Forelimb muscle (tissue), 1 donor: ENCODE data around the gene FBXL7. TPM values are rescaled to one million over a fixed set of nuclear protein-coding genes. Genes with fewer than 3 reads are reported as not detected.

Experiments
- DNase-seq: peaks from one replicate; pipeline ENCODE4 v3.0.0-alpha.2; 2013; ENCODE audit warnings: low read depth
- polyA plus RNA-seq: library from polyadenylated mRNA; unstranded; fragments of 120-200 nt; gene quantifications from one replicate; pipeline ENCODE4 v1.2.1, GENCODE V29; 2013; ENCODE audit not compliant: insufficient read length

FBXL7 gene
- 20.0 TPM for polyA plus RNA-seq

DNA sequence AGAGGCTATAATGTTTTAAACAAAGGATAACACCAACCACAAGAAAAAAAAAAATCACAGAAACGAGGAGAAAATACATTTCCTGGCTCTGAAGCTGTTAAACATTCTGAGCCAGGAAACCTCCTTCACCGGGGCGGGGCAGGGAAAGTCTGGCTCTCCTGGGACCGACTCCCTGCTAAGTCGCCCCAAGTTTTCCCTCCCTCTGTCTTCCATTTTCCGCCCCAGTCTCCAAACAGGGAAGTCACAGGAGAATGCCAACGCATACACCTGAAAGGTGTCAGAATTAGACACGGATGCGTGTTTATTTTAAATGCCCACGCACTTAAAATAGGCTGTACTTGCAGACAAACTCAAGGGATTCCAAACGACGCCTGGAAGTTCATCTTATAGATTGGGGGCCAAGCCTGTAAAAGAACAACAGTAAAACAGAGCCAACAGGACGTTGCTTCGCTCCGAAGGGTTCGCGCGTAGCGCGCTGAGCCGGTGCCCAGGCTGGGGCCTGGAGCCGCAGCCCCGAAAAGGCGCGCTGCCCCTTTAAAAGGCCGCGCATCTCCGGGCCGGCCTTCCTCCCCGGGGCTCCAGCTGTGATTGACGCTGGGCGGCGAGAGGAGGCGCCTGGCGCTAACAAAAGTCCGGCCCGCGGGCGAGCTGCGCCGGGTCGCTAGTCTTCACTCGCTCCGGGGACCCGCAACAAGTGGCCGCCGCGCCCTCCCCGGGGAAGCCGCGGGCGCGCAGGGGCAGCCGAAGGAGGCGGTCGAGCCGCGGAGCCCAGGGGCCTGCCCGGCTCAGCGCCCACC is at the start of gene FBXL7:
Gene FBXL7 (plus strand): TSS at position 653 of the 797 bp plus-strand sequence.
- DNase-seq: peak; percentile 54

DNA sequence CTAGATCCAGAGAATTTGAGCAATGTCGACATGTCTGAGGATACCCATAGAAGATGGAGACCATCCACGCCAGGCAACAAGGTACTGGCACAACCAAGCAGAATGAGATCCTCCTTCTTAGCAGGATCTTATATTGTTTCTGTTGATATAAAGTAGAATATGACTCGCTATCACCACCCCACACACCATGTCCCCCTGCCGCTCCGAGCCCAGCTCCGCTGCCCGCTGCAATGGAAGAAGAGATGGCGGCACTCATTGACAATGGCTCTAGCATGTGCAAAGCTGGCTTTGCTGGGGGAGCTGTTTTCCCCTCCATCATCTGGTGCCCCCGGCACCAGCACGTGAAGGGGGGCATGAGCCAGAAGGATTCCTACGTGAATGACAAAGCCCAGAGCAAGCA is 49.5 kb upstream of the FBXL7 start:
- no peak for DNase-seq

DNA sequence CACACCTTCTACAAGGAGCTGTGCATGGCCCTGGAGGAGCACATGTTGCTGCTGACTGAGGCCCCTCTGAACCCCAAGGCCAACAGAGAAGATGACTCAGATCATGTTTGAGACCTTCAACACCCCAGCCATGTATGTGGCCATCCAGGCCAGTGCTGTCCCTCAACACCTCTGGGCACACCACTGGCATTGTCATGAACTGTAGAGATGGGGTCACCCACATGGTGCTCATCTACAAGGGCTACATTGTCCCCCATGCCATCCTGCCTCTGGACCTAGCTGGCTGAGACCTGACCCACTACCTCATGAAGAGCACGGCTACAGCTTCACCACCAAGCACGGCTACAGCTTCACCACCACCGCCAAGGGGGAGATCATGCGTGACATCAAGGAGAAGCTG is 49.0 kb upstream of the FBXL7 start:
- no peak for DNase-seq

DNA sequence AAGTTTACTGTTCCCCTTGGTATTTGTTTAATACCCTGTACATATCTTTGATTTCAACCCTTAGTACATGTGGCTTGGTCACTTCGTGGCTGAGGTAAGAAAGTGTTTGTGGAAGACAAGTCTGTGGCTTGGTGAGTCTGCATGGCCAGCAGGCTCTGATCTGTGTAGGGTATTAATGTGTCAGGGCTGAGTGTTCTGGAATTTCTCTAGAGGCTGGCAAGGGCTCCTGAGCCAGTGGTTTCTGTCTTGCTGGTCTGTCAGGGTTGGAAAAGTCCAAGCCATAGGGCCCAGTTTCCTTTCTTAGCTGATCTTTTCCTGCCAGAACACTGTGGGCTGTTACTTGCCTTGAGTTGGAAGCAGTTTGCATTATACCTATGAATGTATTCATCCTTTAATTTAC is 48.0 kb upstream of the FBXL7 start:
- no peak for DNase-seq

DNA sequence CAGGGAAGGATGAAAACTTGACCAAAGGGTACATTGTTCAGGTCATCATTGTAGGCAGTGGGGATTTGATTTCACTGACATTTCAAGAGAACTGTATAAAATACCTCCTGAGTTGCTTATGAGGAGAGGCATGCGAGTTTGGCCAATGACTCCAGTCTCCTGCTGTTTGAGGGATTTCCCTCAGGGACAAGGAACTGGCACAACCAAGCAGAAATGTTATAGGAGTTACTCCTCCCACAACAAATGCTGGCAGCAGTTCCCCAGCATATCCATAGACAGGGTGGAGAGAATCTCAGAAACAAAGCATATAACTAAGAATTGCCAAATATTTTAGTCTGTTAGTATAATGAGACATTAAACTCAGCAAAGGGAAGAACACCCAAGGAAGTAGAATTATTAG is 47.2 kb upstream of the FBXL7 start:
- no peak for DNase-seq

DNA sequence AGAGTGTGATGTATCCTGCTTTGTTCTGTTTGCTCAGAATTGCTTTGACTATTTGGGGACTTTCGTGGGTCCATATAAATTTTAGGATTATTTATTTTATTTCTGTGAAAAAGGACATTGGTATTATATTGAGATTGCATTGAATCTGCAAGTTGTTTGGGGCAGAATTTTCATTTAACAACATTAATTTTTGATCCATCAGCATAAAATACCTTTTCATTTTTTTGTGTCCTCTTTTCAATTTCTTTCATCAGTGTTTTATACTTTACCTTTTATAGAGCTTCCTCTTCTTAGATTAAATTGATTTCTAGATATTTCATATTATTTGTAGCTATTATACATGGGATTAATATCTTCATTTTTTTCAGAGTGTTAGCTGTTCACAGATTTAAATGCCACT is 40.8 kb upstream of the FBXL7 start:
- DNase-seq: no peak

DNA sequence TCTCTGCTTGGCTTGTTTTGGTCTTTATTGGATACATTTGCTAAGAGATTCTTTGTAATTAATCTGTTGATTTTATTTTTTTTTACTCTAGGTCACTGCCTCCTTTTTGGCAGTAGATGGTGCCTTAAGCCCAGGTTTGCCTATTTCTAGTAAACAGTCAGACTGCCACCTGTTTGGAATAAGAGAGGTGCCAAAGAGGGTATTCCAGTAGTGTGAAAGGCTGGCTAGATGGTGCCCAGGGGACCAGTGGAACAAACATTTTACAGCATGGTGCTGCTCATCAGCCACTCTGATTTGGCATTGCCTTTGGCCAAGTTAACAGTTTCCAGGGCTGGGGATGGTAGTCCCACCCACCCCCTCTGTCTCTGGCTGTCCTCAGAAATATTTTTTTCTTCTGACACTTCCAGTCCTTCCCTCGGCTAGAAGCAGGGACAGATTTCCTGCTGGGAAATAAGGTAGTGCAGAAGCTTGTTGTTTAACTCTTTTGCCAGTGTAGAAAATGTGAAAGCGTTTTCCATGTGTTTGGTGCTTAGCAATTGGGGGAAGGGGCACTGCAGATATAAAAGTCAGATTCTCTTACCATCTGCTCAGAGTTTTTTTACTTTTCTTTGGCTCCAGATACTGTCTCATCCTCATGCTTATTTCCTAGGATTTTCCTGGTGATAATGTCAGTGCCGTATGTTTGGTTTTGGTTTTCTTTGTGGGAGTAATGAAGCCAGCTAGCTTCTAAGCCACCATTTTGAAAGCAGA is 36.6 kb upstream of the FBXL7 start:
- DNase-seq: no peak

DNA sequence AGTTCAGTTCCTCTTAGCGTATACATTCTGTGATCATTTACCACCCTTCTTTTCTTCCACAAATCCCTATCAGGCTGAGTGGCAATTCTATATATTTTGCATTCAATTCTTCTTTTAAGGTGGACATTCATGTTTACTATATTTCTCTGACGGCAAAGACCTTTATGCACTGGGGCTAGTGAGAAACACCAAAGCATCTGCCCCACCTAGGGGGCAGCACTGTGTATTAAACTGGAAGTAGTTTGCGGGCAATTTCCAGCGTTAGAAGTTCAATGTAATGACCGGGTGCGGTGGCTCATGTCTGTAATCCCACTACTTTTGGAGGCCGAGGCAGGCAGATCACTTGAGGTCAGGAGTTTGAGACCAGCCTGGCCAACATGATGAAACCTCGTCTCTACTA is 27.9 kb upstream of the FBXL7 start:
- DNase-seq: no peak

DNA sequence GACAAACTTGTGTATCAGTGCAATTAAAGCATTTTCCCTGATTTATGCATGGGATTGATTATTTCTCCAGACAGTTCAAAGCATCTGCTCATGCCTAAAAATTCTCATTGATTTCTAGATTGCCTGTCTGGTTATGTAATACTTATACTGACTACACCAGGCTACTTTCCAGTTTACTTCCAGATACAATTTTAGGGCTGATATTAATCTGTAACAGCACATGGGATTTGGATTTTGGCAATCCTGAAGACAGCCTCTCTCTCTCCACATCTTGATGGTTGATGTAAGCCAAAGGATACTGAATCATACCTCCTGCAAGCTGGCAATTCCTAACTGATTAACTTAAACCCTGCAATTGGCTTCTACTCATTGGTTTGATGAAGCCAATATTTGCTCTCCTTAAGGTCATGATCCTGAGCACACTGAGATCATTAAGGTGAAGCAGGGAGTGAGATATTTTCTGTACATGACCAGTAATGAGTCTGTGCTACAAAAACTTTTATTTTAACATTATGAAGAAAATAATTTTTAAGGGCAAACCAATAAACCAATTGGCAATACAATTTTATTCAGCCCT is 25.7 kb upstream of the FBXL7 start:
- DNase-seq: no peak

DNA sequence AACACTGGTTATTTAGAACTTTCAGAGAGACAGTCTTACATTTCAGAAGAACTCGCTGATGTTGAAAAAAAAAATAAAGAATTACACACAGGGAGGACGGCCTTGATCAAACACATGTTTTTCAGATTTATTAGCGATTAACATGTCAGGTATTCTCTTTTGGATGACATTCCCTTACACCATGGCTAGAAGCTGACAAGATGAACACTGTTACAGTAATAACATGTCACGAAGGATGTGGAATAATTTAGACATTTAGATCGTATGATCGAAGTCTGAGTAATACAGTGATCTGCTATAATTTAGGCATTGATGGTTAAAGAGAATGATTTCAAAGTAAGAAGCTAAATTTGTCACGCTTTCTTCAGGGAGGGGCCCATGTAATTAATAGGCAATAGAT is 24.6 kb upstream of the FBXL7 start:
- DNase-seq: no peak

DNA sequence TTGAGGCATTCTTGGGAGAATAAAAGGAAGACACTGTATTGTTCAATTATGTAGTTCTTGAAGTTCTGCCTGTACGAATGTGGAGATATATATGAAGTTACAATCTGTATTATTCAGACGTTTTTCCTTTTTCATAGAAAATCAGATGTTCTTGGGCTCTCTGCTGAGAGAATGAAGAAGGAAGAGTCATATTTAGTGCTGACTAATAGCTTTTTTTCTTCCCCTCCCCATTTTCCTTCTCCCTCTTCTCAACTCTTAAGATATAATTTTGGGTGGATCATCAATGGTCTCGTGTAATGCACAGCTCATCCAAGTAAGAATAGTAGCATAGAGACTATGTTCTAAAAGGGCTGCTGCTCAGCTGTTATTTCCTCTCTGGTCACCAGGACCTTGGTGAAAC is 23.0 kb upstream of the FBXL7 start:
- DNase-seq: no peak

DNA sequence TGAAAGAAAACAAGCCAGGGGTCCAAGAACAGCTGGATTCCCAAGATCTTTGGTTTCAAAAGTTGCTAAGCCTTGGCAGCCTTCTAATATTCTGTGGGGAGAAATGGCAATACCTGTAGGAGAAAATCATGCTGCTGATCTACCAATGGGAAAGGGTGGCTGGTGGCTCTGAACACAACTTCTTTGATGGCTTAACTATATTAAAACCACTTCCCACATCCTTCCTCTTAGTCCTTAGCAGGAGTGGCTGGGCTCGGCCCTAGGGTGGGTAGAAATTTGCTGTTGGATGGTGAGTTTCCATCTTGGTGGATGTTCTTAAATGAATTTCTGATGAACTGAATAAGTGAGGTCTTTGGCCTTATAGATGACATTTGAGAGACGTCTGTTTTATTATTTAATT is 19.5 kb upstream of the FBXL7 start:
- no peak for DNase-seq

DNA sequence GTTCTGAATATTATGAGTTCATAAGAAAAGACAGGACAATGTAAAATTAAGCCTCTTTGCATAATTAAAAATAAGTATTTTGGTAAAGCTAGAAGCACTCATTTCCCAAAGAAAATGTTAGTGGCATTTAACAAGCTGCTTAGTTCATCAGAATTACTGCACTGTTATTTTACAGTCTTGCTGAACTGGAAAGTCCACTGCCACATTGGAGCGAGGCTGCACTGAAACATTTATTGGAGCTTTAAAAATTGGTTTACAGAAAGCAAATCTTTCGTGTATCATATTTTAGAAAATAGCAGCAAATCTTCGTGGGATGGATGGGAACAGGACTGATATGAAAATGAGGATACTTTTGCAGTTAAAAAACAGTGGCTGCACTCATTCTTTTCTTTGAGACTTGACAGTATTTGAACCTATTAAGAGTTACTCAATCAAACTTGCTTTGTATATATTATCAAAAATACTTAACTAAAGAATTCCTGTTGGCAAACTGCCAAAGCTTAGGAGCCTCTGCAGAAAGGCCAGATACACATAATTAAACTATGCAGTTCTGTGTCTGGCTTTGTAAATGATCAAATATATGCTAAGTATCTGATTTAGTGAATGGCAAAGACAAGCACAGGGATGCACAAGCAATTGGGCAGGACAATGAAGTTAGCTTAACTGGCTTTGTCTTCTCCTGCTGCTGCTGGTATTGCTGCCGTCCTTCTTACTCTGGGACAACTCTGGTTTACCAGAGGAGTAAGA is 16.5 kb upstream of the FBXL7 start:
- DNase-seq: no peak

DNA sequence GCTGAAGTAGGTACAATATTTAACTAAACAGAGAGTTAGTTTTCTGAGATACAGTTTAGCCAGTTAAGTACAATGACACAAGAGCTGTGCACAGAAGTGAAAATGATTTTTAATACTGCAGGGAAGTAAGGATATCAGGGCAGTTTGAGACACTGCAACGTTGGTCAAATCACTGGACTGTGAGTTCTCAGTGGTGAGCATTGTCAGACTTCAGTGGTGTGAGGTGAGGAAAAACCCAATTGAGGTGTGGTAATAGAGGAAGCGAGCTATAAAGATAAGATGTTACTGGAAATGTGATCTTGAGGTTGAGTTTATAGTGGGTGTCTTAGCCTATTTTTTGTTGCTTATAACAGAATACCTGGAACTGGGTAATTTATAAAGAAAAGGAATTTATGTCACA is 12.8 kb upstream of the FBXL7 start:
- no peak for DNase-seq

DNA sequence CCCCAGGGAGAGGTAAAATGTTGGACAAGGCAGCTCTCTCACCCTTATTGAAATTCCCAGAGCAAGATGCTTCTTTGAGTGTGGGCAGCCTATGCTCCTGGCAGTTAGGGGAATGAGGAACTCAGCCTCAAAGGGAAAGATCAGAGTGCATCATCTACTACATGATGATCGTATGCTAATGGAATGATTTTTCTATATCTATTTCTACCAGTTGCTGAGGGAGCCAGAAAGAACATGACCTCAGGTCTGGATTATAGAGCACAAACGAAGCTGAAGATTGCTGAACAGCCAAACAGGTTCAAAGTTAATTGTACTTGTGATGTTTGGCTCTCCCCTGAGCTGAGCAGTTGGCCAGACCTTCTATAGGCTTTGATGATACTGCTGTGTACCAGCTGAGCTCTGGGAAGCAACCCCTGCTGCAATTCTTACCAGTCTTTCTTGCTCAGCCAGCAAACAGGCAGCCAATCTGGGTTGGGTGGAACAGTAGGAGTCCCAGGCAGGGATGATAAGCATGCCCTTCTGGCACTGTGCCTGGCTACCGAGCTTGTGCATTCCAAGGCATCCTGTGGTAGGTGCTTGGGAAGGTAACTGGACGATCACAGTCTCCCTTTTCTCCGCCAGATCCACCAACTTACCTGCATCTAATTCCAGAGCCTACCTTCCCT is 10.3 kb upstream of the FBXL7 start:
- no peak for DNase-seq

DNA sequence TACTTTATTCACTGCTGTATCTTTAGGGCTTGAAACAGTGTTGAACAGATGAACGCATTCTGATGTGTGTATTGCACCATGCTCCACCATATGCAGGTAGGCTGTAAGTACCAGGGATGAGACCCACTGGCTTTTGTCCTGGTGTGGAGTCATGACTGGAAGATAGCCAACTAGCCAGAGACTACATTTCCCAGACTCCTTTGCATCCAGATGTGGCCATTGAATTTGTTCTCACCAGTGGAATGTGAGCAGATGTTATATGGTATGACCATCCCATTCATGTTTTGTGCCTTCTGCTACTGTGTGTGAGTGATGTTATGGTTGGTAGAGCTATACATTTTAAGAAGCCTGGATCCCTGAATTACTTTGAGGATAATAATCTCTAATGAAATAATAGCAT is 7.4 kb upstream of the FBXL7 start:
- DNase-seq: no peak

DNA sequence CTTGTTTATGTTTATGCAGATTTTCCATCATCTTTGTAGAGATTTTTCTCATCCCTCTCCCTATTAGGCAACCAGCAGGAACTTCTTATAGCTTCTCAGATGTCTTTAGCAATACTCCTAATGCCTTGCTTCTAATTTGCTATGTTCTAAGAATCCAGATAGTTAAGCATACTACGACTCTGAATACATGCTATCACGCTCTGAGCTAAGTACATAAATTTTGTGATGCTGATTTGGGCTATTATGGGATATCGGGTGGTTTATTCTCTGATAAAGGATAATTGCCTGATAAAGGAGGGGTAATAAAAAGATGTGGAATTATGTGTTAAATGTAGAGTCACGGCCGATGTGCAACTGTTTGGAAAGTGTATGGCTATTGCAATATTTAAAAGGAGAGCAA is 6.5 kb upstream of the FBXL7 start:
- no peak for DNase-seq

DNA sequence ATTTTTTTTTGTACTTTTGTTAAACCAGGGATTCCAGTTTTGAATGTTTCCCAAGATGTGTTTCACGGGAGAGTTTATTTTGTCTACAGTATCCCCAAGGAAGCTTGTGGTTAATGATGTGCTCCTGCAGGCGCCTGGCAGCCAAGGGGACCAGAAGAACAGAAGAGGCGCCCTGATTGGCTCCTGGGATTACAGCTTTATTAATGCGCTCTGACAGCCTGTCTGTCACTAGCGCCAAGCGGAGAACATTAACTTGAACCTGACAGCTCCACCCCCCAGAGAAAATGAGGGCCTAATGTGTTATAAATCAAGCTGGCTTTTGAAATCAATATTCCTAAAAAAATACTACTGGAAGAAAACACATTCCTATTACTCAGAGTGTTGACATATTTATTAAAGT is 5.0 kb upstream of the FBXL7 start:
- no peak for DNase-seq

DNA sequence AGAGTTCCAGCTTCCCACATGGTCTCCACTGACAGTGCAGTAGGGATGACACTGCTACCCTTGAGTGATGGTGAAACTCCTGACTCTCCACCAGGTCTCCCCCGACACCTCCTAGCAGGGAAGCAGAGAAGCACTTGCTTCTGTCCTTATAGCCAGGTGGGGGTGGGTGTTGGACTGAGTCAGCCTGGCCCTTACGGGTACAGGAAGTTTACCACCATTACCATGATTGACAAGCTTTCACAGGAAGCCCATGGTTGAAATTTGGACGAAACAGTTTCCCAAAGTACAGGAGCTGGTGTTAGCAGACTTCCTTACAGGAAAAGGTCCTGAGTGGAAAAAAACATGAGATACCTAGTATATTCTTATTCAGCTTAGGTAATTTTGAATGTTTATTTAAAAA is 3.1 kb upstream of the FBXL7 start:
- no peak for DNase-seq

DNA sequence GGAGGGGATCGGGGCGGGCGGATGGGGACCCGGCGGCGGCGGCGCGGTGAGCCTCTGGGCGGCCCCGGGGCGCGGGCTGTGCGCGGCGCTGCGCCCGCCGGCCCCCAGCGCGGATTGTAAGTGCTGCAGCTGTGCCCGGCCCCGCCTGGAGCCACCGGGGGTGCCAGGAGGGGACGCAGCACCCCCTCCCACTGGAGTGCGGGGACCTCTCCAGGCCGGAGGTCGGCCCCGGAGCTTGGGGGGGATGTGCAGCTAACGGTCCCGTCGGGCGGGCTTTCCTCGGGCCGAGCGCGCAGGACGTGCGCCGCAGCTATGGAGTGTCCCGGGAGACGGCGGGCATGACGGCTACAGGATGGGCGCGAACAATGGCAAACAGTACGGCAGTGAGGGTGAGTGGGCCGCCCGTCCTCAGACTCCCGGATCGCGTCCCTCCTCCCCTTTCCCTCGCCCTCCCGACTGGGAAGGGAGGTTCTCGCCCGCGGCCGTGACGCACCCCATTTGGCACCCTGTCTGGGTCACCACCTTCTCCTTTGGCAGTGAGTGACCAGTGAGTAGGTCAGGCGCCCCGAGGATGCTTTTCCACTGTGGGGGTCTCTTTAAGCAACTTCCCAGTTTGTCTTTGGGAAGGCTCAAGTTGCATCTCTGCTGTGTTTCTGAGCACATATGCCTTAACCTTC is 483 bp downstream of the FBXL7 start:
- DNase-seq: no peak
